Urinary bladder (tissue), 4 donors: Measurements from ENCODE around the gene ADARB1. TPM values are rescaled to one million over a fixed set of nuclear protein-coding genes. Genes with fewer than 3 reads are reported as not detected.
A peak's percentile ranks its signal among the peaks of the same experiment; 100 is the strongest.

Source experiments
- DNase-seq: peaks from one replicate; pipeline ENCODE4 v3.0.0-alpha.2; 2015; ENCODE audit errors: extremely low spot score
- H3K27ac ChIP-seq: one replicate; pipeline ENCODE4 v1.5.1; 2013; ENCODE audit warnings: low read depth, mild to moderate bottlenecking, moderate library complexity
- H3K36me3 ChIP-seq: one replicate; pipeline ENCODE4 v1.6.1; 2013; ENCODE audit warnings: mild to moderate bottlenecking, moderate library complexity; ENCODE audit not compliant: insufficient read depth
- H3K4me1 ChIP-seq: one replicate; pipeline ENCODE4 v1.6.1; 2013; ENCODE audit warnings: mild to moderate bottlenecking, moderate library complexity; ENCODE audit not compliant: insufficient read depth
- H3K4me3 ChIP-seq: one replicate; pipeline ENCODE4 v1.5.1; 2013; ENCODE audit warnings: low read depth, low read length
- WGBS: extraction: QIAGEN DNeasy Blood & Tissue Kit; methylation state at CpG from one replicate; pipeline ENCODE4 v1.1.7; 2013; 5-methylcytosine and 5-hydroxymethylcytosine counted together
- polyA plus RNA-seq: library from polyadenylated mRNA; stranded (reverse); fragments of 200-250 nt; gene quantifications from one replicate; pipeline ENCODE4 v1.2.3, GENCODE V29; 2013
- total RNA-seq: library from RNA; depleted of rRNA; stranded (reverse); fragments of >200 nt; gene quantifications from one replicate; pipeline ENCODE4 v1.2.3, GENCODE V29; 2014
- donor health status: healthy with polysubstance abuse.
- donor health status: healthy.

Gene ADARB1
- total and polyA plus RNA-seq, 2 donors: 35.3 to 79.8 TPM

DNA sequence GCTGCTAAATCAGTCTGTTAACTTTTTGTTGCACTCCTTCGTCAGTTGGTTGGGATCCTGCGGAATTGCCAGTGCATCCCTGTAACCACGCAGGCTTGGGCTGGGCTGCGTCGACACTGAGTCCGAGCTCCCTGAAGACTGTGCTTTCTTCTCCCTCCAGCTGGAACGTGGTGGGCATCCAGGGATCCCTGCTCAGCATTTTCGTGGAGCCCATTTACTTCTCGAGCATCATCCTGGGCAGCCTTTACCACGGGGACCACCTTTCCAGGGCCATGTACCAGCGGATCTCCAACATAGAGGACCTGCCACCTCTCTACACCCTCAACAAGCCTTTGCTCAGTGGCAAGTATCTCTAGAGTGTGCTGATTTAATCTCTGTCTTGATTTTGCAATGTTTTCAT lies 130.0 kb downstream of the ADARB1 start:
- no peaks in the 10 kb centered on the region for H3K36me3 ChIP-seq
- DNase-seq: no peak

DNA sequence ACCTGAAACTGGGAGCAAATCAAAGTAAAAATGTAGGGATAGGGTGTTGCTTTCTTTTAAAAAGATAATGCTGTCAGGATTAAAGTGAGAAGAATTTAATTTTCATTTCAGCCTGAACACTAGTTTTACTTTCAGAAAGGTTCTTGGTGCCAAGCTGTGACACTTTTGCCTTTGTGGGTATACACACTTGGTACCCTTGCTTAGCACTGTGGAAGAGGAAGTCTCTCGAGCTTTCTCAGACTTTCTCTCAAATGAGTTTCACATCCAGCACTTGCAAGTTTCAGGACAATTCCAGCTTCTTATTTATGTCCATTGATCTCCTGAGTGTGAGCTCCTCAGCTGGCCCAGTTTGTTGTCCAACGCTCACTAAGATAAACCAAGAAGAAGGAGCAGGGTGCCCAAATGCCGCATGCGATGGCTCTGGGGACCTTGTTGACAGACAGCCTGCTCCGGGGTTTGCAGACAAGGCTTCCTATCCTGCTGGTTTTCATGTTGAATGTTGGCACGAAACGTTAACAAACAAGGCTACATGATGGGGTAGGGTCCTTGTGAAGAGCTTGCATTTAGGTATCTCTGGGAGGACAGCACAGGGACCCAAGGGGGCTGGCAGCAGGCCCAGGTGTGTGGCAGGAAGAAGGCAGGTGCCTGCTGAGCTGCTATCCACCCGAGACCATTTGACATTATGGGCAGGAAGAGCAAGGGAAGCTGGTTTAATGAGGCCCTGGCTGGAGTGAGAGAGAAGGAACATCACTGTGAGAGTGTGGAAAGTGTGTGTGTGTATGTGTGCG lies 133.7 kb downstream of the ADARB1 start:
- Histone ChIP-seq H3K4me1 (no peaks in the 10 kb centered on the region), H3K27ac (no peak overlapping the region), H3K36me3 (no peaks in the 10 kb centered on the region), H3K4me3 (no peak overlapping the region)
- no peak for DNase-seq
- WGBS: 82% methylated on average over 9 of the region's 9 CpGs

More for the DNA sequence above, 130.0 kb downstream of the ADARB1 start:
- no peak overlapping the region for H3K4me3 ChIP-seq
- WGBS: 91% methylated on average over 11 of the region's 11 CpGs
- no peaks in the 10 kb centered on the region for H3K4me1 ChIP-seq
- no peak overlapping the region for H3K27ac ChIP-seq

DNA sequence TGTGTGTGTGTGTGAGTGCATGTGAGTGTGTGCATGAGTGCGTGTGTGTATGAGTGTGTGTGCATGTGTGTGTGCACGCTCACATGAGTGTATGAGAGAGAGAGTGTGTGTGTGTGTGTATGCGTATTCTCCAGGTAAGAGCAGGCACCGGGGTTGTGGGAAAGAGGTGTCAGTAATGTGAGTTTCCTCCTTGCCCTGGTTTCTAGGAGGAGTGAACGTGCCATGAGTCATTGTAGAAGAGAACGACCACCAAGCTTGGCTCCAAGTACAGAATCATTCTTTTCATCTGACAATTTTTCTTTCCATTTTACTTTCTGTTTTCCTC lies 134.2 kb downstream of the ADARB1 start:
- no peak for DNase-seq
- no peaks in the 10 kb centered on the region for H3K36me3 ChIP-seq
- no peak overlapping the region for H3K4me3 ChIP-seq
- H3K4me1 ChIP-seq: no peaks in the 10 kb centered on the region
- H3K27ac ChIP-seq: no peak overlapping the region
- 68% methylated on average over 6 of the region's 6 CpGs for WGBS

DNA sequence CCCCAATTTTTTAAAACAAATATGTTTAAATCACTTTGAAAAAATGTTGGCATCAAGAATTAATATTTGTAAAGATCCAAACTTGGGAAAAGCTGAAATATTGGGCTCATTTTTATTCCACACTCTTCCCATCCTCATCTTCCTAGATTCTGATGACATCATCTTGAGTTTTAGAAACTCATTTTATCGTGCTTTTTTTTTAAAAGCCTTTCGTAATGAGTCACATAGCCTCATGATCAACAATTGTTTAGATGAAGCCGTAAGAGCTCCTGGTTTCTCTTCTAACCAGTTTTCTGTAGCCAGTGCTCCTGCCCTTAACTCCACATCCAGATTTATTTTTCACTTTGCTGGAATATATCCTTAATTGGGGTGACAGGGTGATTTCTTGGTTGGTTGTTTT lies 134.7 kb downstream of the ADARB1 start:
- DNase-seq: no peak
- WGBS: 42% methylated on average over 3 of the region's 3 CpGs
- Histone ChIP-seq H3K4me1 (no peaks in the 10 kb centered on the region), H3K27ac (no peak overlapping the region), H3K36me3 (no peaks in the 10 kb centered on the region), H3K4me3 (no peak overlapping the region)

DNA sequence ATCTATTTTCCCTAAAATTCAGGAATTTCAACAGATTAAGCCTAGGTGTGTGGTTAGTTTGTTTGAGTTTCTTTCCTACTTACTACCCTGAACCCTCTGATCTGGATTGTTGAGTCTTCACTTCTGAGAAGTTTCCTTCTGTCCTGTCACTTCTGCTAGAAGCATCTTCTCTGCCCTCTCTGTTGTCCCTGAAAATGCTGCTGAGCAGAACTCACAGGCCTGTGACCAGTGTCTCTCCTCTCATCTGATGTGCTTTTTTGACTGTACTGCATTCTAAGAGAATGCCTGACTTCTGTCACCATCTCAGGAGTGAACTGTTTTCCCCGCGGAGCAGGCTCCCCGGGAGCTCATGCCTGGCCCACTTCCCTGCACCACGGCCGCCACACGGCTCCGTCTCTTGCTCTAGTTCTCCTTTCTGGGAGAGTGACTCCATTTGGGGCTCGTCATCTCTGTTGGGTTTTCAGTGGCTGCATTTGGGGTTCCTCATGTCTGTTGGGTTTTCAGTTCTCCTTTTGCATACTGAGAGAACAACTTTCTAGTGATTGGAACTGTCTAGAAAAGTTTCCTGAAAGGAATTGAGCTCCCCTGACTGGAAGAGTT lies 135.4 kb downstream of the ADARB1 start:
- no peak for DNase-seq
- no peak overlapping the region for H3K4me3 ChIP-seq
- 76% methylated on average over 8 of the region's 8 CpGs for WGBS
- no peaks in the 10 kb centered on the region for H3K4me1 ChIP-seq
- H3K27ac ChIP-seq: no peak overlapping the region
- H3K36me3 ChIP-seq: no peaks in the 10 kb centered on the region

DNA sequence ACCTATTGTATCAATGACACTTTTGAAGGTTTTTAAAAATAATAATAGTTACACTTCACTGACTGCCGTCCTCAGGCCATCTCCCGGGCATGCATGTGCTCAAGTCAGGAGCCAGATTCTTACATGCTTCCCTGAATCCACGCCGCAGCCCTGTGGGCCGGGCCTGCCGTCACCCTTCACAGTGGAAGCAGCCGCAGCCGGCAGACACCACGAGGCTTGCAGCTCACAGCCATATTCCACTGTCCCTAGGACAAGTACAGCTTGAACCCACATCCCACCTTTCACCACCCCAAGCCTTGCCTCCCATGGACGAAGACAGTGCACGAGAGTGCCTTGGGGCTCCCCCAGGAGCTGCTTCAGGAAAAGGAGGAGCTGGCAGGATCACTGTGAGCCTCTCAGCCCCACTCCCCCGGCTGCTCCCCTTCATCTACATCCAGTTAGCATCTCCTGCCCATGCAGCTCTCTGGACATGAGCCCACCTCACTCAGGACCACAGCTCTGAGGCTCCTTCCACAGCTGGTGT lies 136.1 kb downstream of the ADARB1 start:
- no peak overlapping the region for H3K4me3 ChIP-seq
- no peak for DNase-seq
- no peak overlapping the region for H3K27ac ChIP-seq
- H3K4me1 ChIP-seq: no peaks in the 10 kb centered on the region
- H3K36me3 ChIP-seq: no peaks in the 10 kb centered on the region
- WGBS: 91% methylated on average over 12 of the region's 12 CpGs

DNA sequence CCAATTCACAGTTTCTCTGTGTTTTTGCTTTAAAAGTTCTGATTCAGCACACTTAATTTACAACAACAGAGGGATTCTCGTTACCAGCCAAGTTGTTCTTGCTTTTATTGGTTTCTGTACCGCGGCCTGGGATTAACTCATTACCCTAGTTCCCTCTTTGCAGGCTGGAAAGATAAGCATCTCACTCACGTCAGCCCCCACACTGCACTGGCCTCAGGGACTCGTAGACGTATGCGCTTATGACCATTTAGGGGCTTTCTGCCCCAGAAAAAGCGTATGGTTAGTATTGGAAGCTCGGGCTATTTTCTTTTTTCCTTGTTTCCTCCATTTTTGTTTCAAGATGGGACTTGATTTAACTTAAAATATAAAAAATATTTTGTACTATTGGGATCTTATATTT lies 137.3 kb downstream of the ADARB1 start:
- Histone ChIP-seq H3K27ac (no peak overlapping the region), H3K36me3 (no peaks in the 10 kb centered on the region), H3K4me1 (no peaks in the 10 kb centered on the region), H3K4me3 (no peak overlapping the region)
- peak; percentile 56 for DNase-seq
- WGBS: 57% methylated on average over 9 of the region's 9 CpGs

DNA sequence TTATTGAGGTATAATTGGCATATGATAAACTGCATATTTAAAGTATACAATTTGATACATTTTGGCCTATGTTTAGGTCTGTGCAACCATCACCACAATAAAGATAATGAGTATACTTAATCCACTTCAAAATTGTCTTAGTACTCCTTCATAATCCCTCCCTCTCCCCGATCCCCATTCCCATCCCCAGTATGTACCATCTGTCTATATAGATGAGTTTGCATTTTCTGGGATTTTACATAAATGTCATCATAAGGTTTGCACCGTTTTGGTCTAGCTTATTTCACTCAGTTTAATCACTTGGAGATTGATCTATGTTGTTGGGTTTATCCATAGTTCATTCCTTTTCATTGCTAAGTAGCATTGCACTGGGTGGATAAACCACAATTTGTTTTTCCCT lies 139.0 kb downstream of the ADARB1 start:
- WGBS: 72% methylated on average over 2 of the region's 2 CpGs
- no peak for DNase-seq
- Histone ChIP-seq H3K4me3 (no peak overlapping the region), H3K27ac (no peak overlapping the region), H3K36me3 (peaks cover 2% of the 10 kb centered on the region), H3K4me1 (no peaks in the 10 kb centered on the region)

DNA sequence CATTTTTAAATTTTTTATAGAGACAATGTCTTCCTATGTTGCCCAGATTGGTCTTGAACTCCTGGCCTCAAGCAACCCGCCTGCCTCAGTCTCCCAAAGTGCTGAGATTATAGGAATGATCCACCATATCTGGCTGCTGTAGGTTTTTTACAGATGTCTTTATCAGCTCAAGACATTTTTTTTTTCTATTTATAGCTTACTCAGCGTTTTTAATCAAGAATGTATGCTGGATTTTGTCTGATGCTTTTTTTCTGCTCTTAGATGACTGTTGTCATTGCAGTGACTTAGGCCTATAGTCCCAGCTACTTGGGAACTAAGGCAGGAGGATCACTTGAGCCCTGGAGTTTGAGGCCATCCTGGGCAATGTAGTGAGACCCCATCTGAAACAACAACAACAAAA lies 140.8 kb downstream of the ADARB1 start:
- DNase-seq: no peak
- H3K36me3 ChIP-seq: peaks cover 2% of the 10 kb centered on the region
- WGBS: 74% methylated on average over 2 of the region's 2 CpGs
- no peak overlapping the region for H3K27ac ChIP-seq
- H3K4me3 ChIP-seq: no peak overlapping the region
- H3K4me1 ChIP-seq: no peaks in the 10 kb centered on the region

DNA sequence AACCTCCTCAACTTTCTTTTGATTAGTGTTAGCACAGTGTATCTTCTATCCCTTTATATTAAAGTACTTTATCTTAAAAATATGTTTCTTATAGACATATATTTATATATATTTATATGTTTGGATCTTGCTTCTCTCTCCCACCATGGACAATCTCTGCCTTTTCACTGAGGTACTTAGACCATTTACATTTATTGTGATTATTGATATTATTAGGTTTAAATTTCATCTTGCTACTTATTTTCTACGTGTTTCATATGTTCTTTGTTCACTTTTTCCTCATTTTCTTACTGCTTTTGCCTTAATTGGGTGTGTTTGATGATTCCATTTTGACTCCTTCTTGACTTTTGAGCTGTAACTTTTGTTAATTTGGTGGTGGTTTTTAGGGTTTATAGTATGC lies 142.6 kb downstream of the ADARB1 start:
- no peak for DNase-seq
- WGBS: 83% methylated on average over 1 of the region's 1 CpG
- Histone ChIP-seq H3K4me1 (no peaks in the 10 kb centered on the region), H3K4me3 (no peak overlapping the region), H3K36me3 (peaks cover 2% of the 10 kb centered on the region), H3K27ac (no peak overlapping the region)

DNA sequence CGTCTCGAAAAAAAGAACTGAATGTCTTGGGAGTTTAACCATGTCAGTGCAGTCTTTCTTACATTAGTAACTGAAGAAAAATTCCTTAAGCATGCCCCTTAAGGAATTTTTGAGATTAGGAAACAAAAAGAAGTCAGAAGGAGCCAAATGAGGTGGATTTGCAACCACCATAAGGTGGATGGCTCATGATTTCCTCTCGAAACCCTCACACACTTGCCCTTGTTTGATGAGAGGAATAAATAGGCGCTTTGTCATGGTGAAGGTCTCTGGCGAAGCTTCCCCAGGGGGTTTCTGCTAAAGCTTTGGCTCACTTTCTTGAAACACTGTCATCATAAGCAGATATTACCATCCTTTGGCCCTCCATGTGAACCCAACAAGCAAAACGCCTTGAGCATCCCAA lies 145.1 kb downstream of the ADARB1 start:
- H3K4me1 ChIP-seq: no peaks in the 10 kb centered on the region
- H3K4me3 ChIP-seq: no peak overlapping the region
- no peak overlapping the region for H3K27ac ChIP-seq
- WGBS: 87% methylated on average over 6 of the region's 6 CpGs
- no peak for DNase-seq
- peaks cover 2% of the 10 kb centered on the region for H3K36me3 ChIP-seq

DNA sequence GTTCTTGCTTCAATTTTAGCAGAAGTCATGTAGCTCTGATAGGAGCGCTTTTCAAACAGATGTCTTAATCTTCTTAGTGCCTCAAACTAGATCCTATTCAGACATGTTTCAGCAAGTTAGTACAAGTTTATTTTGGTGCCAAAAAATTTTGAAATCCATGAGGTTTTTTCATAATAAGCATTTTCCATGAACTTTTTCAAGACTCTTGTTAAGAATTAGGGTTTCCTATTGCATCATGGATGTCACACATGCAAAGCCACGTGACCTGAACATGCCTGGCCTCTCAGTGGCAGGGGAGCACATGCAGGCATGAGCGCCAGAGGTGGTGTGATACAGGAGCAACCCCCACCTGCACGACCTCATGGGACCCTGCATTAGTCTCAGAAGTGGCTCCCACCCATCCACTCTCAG lies 145.7 kb downstream of the ADARB1 start:
- peaks cover 2% of the 10 kb centered on the region for H3K36me3 ChIP-seq
- H3K27ac ChIP-seq: no peak overlapping the region
- no peak overlapping the region for H3K4me3 ChIP-seq
- 75% methylated on average over 4 of the region's 4 CpGs for WGBS
- H3K4me1 ChIP-seq: no peaks in the 10 kb centered on the region
- DNase-seq: no peak

DNA sequence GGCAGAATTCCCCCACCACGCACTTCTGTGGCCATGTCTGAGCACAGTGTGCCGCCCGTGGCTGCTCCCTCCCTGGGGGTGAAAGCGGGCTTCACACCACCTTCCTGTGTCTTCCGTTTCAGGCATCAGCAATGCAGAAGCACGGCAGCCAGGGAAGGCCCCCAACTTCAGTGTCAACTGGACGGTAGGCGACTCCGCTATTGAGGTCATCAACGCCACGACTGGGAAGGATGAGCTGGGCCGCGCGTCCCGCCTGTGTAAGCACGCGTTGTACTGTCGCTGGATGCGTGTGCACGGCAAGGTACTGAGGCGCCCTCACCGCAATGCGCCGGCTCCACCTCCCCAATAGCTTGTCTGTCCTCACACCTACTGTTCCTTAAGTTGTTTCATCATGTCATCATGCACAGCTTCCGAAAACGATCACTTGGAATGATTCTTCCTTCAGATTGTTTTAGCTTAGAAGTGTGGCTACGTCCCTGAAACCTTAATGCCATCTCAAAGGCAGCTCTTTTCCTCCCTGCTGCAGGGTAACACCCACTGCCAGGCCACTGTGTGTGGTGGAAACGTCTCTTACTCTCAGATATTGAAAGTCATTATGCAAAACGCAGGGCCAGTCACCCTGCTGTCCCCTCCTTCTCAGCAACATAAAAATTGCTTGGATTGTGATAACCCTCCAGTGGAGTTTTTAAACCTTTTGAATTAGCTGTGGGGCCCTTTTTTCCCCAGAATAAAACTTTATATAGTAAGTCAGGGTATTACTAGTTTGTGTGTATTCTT lies 146.5 kb downstream of the ADARB1 start:
- WGBS: 93% methylated on average over 29 of the region's 29 CpGs
- Histone ChIP-seq H3K4me3 (no peak overlapping the region), H3K36me3 (peaks cover 2% of the 10 kb centered on the region), H3K4me1 (no peaks in the 10 kb centered on the region), H3K27ac (no peak overlapping the region)
- no peak for DNase-seq

DNA sequence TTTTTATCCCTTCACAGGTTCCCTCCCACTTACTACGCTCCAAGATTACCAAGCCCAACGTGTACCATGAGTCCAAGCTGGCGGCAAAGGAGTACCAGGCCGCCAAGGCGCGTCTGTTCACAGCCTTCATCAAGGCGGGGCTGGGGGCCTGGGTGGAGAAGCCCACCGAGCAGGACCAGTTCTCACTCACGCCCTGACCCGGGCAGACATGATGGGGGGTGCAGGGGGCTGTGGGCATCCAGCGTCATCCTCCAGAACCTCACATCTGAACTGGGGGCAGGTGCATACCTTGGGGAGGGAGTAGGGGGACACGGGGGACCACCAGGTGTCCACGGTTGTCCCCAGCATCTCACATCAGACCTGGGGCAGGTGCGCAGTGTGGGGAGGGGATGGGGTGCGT lies 147.6 kb downstream of the ADARB1 start:
- WGBS: 94% methylated on average over 15 of the region's 15 CpGs
- no peak for DNase-seq
- no peak overlapping the region for H3K4me3 ChIP-seq
- H3K36me3 ChIP-seq: peaks cover 2% of the 10 kb centered on the region
- H3K27ac ChIP-seq: no peak overlapping the region
- no peaks in the 10 kb centered on the region for H3K4me1 ChIP-seq
